Left forelimb (tissue), 1 donor: Measurements from ENCODE around the gene CAPN7.

Source experiments
- DNase-seq: peaks from one replicate; pipeline ENCODE4 v3.0.0-alpha.2; 2018; ENCODE audit warnings: low spot score

The CAPN7 gene

GRCh38 chr3:15246186-15246585 is 40.1 kb downstream of the CAPN7 start:
- no peak for DNase-seq

DNA sequence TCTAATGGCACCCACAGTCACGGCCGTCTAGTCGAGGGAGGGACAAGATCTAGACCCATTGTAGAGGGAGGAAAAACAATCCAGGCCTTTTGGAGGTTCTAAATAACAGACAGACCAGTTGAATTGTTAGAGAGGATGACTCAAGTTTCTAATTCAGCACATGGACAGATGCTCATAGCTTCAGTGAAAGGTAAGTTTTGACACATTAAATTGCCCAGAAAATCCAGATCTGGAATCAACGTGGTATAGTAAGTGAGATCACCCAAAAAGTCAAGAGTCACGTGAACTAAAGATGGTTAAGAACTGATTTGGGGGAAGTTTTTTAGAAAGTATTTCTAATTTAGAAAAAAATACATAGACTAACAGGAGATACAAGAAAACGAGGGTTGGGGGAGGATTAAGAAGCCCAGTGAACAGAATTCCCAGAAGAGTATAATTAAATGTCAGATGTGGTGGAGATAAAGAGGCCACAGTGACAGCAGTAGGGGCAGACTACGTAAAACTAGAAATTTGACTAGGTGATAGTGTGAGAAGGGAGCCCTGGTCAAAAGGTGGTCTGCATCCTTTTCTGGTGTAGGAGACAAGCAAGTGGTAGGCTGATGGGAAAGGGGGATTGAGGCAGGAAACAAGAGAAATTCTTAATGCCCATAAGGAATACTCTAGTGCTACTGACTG is 47.1 kb downstream of the CAPN7 start:
- no peak for DNase-seq

DNA sequence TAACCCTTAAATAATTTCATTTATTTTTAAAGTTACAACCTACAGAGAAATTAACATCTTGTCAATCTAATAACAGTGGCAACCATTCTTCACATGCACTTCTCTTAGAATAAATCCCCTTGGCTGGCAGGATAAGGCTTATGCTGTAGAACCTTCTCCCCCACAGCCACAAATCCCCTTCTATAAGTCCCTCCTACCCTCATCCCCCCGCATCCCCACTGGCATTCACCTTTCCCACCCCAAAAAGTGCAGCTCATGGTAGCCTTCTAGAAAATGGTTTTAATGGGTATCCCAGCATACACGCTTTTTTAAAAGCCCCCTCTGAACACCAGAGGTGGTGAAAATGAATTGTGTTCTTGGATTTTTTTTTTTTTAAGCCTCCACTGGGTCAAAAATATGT is 49.2 kb downstream of the CAPN7 start:
- no peak for DNase-seq

GRCh38 chr3:15256861-15257341 is 50.9 kb downstream of the CAPN7 start:
- DNase-seq: no peak

DNA sequence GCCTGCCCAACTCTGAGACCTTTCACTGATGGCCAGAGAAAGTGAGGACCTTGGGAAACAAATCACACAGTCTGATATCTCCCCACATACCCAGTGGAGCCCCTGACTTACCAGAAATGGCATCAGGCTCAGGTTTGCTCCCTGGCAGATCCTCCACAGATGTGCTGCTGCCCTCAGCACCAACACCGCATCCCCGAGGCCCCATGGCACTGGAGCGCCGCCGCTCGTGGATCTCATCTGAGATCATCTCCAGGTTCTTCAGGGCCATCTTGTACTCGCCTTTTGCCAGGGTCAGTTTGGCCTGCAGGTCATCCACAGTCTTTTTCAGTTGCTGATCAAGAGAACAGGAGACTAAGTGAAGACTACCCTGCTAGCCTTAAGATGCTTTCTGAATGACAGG is 52.7 kb downstream of the CAPN7 start:
- no peak for DNase-seq

GRCh38 chr3:15260531-15260930 is 54.5 kb downstream of the CAPN7 start:
- no peak for DNase-seq

GRCh38 chr3:15261274-15261673 is 55.2 kb downstream of the CAPN7 start:
- no peak for DNase-seq

- DNase-seq: no peak
These were observed 56.0 kb downstream of the CAPN7 start for GRCh38 chr3:15262021-15262420.

- DNase-seq: no peak
These were observed 57.1 kb downstream of the CAPN7 start for GRCh38 chr3:15263120-15263519.

DNA sequence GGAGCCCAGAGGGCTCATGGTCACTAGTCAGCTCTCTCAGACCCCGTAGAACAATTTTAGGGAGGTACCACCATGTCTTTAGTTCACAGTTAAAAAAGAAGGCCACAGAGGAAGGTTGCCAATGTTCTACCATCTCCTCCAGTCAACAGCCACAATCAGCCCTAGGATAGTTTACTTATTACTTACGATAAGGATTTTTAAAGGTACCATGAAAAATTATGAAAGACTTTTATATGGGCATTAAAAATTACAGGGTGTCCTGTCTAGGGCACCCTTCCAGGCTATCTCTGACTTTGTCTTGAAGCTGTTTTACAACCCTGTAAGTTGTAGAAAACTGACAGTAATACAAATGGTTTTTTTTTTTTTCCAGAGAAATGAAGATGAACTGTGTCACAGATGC is 57.9 kb downstream of the CAPN7 start:
- no peak for DNase-seq

DNA sequence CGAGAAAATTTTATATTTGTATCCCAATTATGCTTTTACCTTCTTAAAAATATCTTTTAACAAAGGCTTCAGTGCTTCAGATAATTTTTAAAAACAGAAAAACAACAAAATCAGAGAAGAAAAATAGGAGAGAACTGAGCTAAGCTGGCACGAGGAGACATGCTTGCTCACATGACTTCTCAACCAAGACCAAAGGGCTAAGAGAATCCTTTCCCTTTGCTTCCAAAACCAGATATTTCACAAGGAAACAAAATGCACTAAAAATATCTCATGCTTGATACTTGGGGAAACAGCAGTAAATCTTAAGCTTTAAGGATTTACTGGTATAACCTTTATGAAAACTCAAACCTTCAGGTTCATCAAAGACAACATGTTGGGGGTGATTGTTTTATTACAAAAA is 58.4 kb downstream of the CAPN7 start:
- DNase-seq: no peak

DNA sequence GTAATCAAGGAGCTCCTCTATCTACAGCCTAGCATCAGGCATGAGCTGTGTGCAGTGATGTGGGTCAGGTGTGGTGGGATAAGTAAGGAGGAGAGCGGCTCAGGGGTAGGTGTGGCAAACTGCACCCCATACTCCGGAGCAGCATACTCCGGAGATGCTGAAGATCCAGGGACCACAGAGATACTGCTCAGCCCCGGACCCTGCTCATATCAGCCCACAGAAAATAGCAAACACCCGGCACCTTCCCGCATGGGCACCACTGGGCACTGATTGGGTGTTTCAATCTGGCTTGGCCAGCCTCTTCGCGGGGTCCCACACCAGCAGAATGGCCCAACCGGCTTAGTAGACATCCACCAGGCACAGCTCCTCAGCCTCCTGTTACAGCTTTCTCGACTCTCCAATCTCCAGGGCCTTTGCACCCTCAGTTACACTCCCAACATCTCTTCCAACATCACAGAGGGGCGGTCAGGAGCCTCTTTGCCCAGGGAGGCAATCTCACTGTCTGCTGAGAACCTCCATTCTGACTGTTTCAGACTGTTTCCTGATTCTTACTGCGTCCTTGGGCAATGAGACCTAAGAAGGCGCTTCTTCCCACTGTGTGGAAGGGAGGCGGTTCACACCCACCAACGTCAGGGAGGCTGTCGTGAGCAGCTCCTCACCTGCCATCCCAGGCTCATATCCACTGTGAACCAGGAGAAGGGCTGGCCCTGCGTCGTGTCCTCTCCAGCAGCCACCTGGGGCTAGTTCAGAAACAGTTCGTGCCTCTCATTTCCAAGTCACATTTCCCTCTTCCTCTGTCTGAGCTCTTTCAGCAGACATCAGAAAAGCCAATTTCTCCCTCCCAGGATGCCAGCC is 59.8 kb downstream of the CAPN7 start:
- DNase-seq: no peak

DNA sequence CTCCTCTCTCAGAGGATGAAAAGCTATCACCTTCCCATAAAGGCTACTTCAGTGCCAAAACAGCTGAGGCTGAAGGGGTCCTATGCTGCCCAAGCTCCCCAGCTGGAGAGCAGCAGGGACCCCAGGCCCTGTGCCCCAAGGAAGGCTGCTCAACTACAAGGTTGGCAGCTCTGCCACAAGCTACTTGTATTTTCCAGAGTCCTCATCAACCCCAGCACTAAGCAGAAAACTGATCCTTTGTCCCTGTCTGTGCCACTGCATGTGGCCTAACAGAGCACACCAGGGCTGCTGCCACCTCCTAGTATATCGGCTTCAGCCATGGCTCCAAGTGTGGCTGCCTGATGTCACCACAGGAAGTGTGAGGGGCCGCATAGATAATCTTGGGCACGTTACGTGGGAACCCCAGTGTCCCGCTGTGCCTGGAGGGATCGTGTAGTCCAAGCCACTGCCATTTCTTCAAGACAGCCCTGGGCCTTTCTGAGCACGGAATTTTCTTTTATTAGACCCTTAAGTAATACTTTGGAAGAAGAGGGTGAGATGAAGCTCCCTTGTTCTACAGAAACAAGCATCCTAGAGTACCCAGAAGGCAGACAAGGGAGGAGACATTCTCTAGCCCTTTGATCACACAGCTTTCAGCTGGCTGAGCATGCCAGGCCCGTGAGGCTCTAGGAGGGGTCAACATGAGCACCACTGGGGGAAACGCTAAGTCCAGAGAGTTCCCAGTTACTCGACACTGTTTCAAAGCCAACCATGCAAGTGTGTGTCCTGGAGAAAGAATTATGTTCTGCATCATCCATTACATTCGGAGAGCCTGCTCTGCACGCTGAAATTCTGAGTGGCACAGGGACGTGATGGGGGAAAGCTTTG is 60.7 kb downstream of the CAPN7 start:
- DNase-seq: no peak

DNA sequence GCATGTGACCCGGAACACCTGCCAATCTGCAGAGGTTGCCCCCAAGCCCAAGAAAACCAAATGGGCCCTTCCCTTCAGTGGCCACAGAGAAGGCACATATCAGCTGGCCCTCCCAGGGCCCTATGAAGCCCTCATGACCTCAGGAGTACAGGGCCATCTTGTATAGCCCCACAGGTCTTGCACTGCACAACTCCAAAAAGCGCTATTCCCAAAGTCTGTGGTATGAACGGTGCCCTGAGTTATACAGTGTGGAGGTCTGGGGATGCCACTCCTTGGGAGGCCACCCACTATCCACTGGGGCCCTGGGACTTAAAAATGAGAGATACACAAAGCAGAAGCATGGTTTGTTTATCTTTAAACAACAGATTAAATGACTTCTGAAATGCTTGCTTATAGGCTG is 61.5 kb downstream of the CAPN7 start:
- DNase-seq: no peak

- peak; percentile 89 for DNase-seq
These were observed 62.1 kb downstream of the CAPN7 start for GRCh38 chr3:15268033-15268631.

- DNase-seq: no peak
These were observed 63.3 kb downstream of the CAPN7 start for GRCh38 chr3:15269091-15269989.

DNA sequence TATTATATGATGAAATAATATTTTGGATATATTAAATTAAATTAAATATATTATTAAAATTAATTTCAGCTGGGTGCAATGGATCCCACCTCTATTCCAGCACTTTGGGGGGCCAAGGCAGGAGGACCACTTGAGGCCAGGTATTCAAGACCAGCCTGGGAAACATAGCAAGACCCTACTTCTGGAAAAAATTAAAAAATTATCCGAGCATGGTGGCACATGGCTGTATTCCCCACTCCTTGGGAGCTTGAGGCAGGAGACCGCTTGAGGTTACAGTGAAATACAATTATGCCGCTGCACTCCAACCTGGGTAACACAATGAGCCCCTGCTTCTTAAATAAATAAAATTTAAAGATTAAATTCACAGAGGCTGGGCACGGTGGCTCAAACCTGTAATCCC is 65.0 kb downstream of the CAPN7 start:
- no peak for DNase-seq

DNA sequence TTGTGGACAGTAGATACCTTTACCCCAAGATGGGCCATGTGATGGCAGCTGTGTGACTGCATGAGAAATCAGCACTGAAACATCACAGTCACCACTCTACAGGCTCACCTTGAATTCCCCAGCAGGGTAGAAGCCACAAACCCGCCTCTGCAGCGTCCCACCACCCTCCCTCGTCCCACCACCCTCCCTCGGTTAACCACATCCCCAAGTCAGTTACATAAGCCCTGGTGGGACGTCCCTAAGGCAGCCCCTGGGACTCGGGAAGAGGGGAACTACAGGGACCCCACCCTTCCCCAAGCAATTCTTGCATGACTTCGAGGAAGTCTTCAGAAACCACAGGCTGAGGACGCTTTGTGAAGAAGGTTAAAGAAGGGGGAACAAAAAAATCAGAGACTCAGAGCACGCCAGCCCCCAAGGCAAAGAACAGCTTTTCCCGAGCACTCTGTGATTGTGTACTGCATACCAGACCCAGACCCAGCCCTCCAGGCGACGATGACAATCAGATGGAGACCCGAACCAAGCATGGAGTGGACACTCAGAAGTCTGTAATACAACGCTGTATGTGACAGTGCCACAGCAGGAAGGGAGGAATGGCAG is 65.8 kb downstream of the CAPN7 start:
- DNase-seq: no peak

DNA sequence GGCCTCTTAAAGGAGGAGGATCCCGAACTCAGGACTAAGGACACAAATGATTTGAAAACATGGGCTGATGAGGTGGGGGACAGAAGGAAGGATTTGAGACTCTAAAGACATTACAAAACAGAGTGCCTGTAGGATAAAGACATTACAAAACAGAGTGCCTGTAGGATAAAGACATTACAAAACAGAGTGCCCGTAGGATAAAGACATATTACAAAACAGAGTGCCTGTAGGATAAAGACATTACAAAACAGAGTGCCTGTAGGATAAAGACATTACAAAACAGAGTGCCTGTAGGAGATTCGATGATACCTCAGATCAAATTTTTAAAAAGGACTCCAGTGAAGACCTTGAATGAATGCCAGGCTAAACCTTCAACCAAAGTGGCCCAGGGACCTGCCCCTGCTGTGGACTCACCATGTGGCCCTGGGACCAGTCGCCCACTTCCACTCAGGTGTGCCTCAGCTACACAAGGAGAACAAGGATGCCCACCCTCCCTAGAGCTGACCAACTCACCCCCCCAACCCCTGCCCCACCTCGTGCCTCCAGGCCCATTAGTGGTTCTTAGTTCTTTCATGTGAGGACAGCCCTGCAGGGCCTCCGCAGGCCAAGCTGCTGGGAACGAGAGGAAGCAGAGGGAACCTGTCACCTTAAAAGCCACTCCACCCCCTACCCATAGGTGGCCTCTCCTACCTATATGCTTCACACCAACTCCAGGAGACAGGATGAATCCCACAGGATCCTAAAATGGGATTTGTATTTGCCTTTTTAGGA is 66.6 kb downstream of the CAPN7 start:
- DNase-seq: no peak

DNA sequence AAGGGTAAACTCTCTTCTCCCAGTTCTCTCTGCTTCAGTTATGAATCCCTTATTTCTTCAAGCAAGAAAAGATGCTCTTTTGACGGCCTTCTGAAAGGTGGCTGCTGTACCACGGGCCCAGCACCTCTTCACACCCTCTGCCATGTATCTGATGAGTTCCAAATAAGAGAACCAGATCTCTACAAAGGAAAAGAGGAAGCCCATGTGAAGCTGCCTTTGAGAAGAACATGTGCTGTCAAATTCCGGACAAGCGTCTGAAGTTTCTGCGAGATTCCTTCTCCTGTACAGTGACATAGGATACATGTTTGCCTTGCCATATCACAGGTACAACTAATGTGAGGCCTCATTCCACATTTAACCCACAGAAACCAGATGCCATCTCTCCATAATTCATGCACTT is 67.2 kb downstream of the CAPN7 start:
- no peak for DNase-seq
